Erythroblast (primary cell): ENCODE results near the gene MAP7.

Source experiments
- GATA1 ChIP-seq: IDR thresholded peaks from 2 replicates; pipeline ENCODE4 v1.6.1; 2011; ENCODE audit warnings: low read depth, mild to moderate bottlenecking, control low read depth, low read length, moderate library complexity
- POLR2A ChIP-seq: IDR thresholded peaks from 2 replicates; pipeline ENCODE4 v1.6.1; 2011; ENCODE audit warnings: mild to moderate bottlenecking, low read length

DNA sequence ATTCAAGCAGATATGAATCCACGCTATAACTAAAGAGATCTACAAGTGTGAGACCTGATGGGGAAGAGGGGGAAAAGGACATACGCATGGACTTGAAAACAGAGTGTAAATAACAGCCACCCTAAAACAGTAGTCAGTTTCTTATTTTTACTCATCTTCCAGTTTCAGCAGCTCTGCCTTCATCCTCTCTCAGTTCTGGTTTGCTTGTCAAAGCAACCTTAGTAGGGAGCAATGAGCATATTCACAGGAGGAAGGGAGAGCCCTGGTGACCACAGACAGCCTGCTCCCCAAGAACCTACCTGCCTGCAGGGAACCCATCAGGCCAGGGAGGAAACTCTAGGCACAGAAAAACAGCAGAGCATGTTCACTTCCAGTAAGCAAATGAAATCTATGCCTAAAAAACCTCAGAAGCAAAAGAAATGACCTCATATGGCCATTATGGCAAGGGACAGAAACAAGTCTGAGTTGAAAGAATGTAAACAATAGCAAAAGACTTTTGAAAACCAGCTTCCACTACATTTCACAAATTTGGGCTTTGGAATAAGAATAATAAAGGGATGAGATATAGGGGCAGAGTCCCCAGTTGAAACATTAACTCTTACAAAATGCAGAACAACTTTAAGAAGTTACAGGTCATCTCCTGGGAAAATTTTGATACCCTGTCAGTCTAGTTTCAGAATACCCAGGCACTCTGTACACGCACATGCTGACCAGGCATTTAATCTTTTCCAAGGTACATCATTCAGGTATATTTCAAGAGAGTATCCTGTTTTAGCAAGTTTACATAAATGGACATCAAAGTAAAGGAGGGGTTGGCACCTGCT, 139.8 kb downstream of the MAP7 start:
- TF ChIP-seq POLR2A (no peak), GATA1 (no peak)
